NCI-H1105 treated with DMSO at 0.1 percent for 48 hours (cell line): Measurements from ENCODE around the gene HCRTR1.

ENCODE experiments used
- DNase-seq: peaks from one replicate; lab custom pipeline; 2025; lab: John Stamatoyannopoulos, UW

HCRTR1 gene

GRCh38 chr1:31667065-31667785, 49.7 kb downstream of the HCRTR1 start:
- no peak for DNase-seq

- no peak for DNase-seq
Observed at GRCh38 chr1:31668303-31668883, 50.9 kb downstream of the HCRTR1 start.

- no peak for DNase-seq
Observed at GRCh38 chr1:31669433-31669785, 51.9 kb downstream of the HCRTR1 start.

- peak; percentile 96 for DNase-seq
Observed at GRCh38 chr1:31669786-31670592, 52.5 kb downstream of the HCRTR1 start.

- no peak for DNase-seq
Observed at GRCh38 chr1:31670593-31670964, 53.1 kb downstream of the HCRTR1 start.

- DNase-seq: no peak
Observed at GRCh38 chr1:31671147-31671546, 53.7 kb downstream of the HCRTR1 start.

- no peak for DNase-seq
Observed at GRCh38 chr1:31671561-31672201, 54.2 kb downstream of the HCRTR1 start.

GRCh38 chr1:31672986-31673385, 55.5 kb downstream of the HCRTR1 start:
- no peak for DNase-seq

GRCh38 chr1:31673433-31673832, 55.9 kb downstream of the HCRTR1 start:
- DNase-seq: no peak

- no peak for DNase-seq
Observed at GRCh38 chr1:31674626-31675025, 57.1 kb downstream of the HCRTR1 start.

GRCh38 chr1:31675161-31675560, 57.7 kb downstream of the HCRTR1 start:
- DNase-seq: no peak

GRCh38 chr1:31675756-31676155, 58.3 kb downstream of the HCRTR1 start:
- no peak for DNase-seq
